Endodermal cell (in vitro differentiated cells): Measurements from ENCODE around the gene CARNS1. TPM values are rescaled to one million over a fixed set of nuclear protein-coding genes. Genes with fewer than 3 reads are reported as not detected.

ENCODE experiments used
- DNase-seq: peaks from one replicate; pipeline ENCODE4 v3.0.0-alpha.2; 2017
- H3K27ac ChIP-seq: 2 replicates; pipeline ENCODE4 v1.5.1; 2013; ENCODE audit warnings: mild to moderate bottlenecking, low read depth, low read length, moderate library complexity
- H3K27me3 ChIP-seq: 2 replicates; pipeline ENCODE4 v1.6.1; 2013; ENCODE audit warnings: mild to moderate bottlenecking, low read length, moderate library complexity; ENCODE audit not compliant: insufficient read depth, control insufficient read depth, poor library complexity, severe bottlenecking
- H3K36me3 ChIP-seq: 2 replicates; pipeline ENCODE4 v1.7.0; 2013; ENCODE audit warnings: mild to moderate bottlenecking, low read length, moderate library complexity; ENCODE audit not compliant: control insufficient read depth, insufficient read depth
- H3K4me1 ChIP-seq: one replicate; pipeline ENCODE4 v1.7.0; 2013; ENCODE audit warnings: low read length; ENCODE audit not compliant: control insufficient read depth, insufficient read depth
- H3K4me3 ChIP-seq: 2 replicates; pipeline ENCODE4 v1.5.1; 2013; ENCODE audit warnings: mild to moderate bottlenecking, low read length, moderate library complexity
- H3K9ac ChIP-seq: 2 replicates; pipeline ENCODE4 v1.6.1; 2013; ENCODE audit warnings: mild to moderate bottlenecking, low read length, moderate library complexity; ENCODE audit not compliant: poor library complexity, severe bottlenecking; ENCODE audit errors: extremely low read depth
- H3K9me3 ChIP-seq: 2 replicates; pipeline ENCODE4 v1.6.1; 2013; ENCODE audit warnings: mild to moderate bottlenecking, low read length, moderate library complexity; ENCODE audit not compliant: control insufficient read depth
- H3K27ac Mint-ChIP-seq: 2 replicates; pipeline ENCODE4 v1.8.0; 2020; ENCODE audit warnings: mixed read lengths
- H3K27me3 Mint-ChIP-seq: 2 replicates; pipeline ENCODE4 v1.8.0; 2021; ENCODE audit warnings: mild to moderate bottlenecking, mixed read lengths; ENCODE audit not compliant: insufficient read depth
- H3K36me3 Mint-ChIP-seq: 2 replicates; pipeline ENCODE4 v1.8.0; 2020; ENCODE audit warnings: low read depth, mixed read lengths
- H3K4me1 Mint-ChIP-seq: 2 replicates; pipeline ENCODE4 v1.8.0; 2020; ENCODE audit warnings: mixed read lengths
- H3K4me3 Mint-ChIP-seq: 2 replicates; pipeline ENCODE4 v1.8.0; 2020; ENCODE audit warnings: mild to moderate bottlenecking, moderate library complexity, mixed read lengths
- H3K9me3 Mint-ChIP-seq: 2 replicates; pipeline ENCODE4 v1.8.0; 2020; ENCODE audit warnings: mild to moderate bottlenecking, mixed read lengths
- CTCF ChIP-seq: fragments of 200-600 bp; sonication (generic); conservative IDR thresholded peaks from 2 replicates; pipeline ENCODE4 v1.5.0; 2021; ENCODE audit warnings: antibody characterized with exemption, mild to moderate bottlenecking
- WGBS, 2 experiments: methylation state at CpG; one replicate each; pipeline versions ENCODE4 v1.1.5 to v1.1.7; 2013; ENCODE audit warnings: missing lambda C conversion rate in 2 of 2, mixed read lengths in 1 of 2; ENCODE audit not compliant: insufficient coverage in 1 of 2, insufficient read length in 1 of 2; 5-methylcytosine and 5-hydroxymethylcytosine counted together
- total RNA-seq, 2 donors: library from RNA; stranded (reverse); fragmentation: NEBNext Ultra II Directional in 1 of 2; extraction: Animal tissue kit (Norgen Biotek cat#: 25700) in 1 of 2; gene quantifications; 2 replicates in 1 of 2; 3 replicates in 1 of 2; pipeline ENCODE4 v1.2.1, GENCODE V29; 2021

Gene CARNS1
- total RNA-seq, 2 donors from 2014 or later = 1.6 to 2.2 TPM

DNA sequence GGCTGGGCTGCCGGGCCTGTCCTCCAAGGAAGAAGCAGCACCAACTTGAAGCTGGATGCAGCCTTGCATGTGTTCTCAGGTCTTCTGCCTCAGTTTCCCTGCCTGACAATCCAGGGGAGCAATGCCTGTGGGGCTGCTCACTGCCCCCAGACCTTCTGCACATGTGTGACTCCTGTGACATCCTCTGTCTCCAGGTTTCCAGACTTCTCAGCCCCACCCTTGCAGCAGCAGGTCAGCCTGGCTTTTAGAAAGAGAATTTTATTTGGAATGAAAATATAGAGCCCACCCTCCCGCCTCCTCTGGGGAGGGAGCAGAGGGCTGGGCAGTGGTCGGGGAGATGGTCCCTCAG is 22.3 kb downstream of the CARNS1 start:
- H3K27me3 Mint-ChIP-seq = no peaks in the 10 kb centered on the region
- H3K9me3 Mint-ChIP-seq = no peaks in the 10 kb centered on the region

DNA sequence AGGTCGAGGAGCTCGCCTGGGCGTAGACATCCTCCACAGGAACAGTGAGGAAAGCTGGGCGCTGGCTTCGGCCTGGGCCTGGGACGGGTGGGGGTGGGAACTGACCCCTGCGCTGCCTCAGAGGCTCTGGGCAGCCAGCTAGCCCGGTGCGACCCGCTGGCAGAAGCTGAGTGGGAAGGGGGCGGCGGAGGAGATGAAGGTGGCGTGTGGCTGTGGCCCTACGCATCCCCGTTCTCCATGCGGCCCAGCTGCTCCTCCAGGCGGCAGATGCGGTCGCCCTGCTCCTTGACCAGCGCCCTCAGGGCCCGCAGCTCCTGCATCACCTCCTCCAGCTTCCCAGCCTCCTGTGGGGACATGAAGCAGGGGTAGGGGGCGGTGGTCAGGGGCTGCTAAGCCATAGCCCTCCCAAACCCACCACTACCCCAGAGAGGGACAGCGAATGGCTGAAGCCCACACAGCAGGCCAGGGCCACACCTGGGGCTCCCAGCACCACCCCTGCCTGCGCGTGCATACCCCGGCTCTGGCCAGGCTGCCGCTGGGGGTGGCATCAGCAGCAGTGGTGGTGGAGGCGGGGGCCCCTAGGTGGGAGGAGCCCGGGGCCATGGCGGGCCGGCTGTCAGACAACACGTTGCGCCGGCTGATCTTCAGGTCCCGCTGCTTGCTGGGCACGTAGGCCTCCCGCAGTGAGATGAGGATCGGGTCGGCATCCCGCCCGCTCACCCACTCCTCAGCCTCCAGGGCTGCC is 22.9 kb downstream of the CARNS1 start:
- Histone ChIP-seq H3K27me3 (no peaks in the 10 kb centered on the region), H3K4me3 (no peak overlapping the region), H3K36me3 (peaks cover 36% of the 10 kb centered on the region), H3K4me1 (no peaks in the 10 kb centered on the region), H3K27ac (no peak overlapping the region), H3K9ac (no peak overlapping the region), H3K9me3 (no peaks in the 10 kb centered on the region)
- Mint-ChIP-seq H3K27ac (no peak overlapping the region), H3K9me3 (no peaks in the 10 kb centered on the region), H3K4me1 (peaks cover 3% of the 10 kb centered on the region), H3K4me3 (no peak overlapping the region), H3K36me3 (peaks cover 31% of the 10 kb centered on the region), H3K27me3 (no peaks in the 10 kb centered on the region)
- no peak for DNase-seq
- 94 to 95% methylated on average over 18 to 41 of the region's 41 CpGs for WGBS, 2 experiments
- TF ChIP-seq CTCF = no peak

More for the DNA sequence above, 22.3 kb downstream of the CARNS1 start:
- no peak for DNase-seq
- TF ChIP-seq CTCF = no peak
- peaks cover 33% of the 10 kb centered on the region for H3K36me3 Mint-ChIP-seq
- no peak overlapping the region for H3K4me3 Mint-ChIP-seq
- no peaks in the 10 kb centered on the region for H3K4me1 ChIP-seq
- 84 to 85% methylated on average over 2 to 3 of the region's 3 CpGs for WGBS, 2 experiments
- no peaks in the 10 kb centered on the region for H3K27me3 ChIP-seq
- no peaks in the 10 kb centered on the region for H3K9me3 ChIP-seq
- H3K27ac ChIP-seq = no peak overlapping the region
- no peak overlapping the region for H3K27ac Mint-ChIP-seq
- peaks cover 3% of the 10 kb centered on the region for H3K4me1 Mint-ChIP-seq
- H3K36me3 ChIP-seq = peaks cover 37% of the 10 kb centered on the region
- H3K9ac ChIP-seq = no peak overlapping the region
- no peak overlapping the region for H3K4me3 ChIP-seq

GRCh38 chr11:67439321-67440228 is 24.1 kb downstream of the CARNS1 start:
- 94 to 96% methylated on average over 24 to 31 of the region's 31 CpGs for WGBS, 2 experiments
- peaks cover 29% of the 10 kb centered on the region for H3K36me3 Mint-ChIP-seq
- no peaks in the 10 kb centered on the region for H3K9me3 ChIP-seq
- peak overlapping the region; percentile 52 for H3K27ac Mint-ChIP-seq
- no peak overlapping the region for H3K27ac ChIP-seq
- peaks cover 32% of the 10 kb centered on the region for H3K36me3 ChIP-seq
- H3K9me3 Mint-ChIP-seq = no peaks in the 10 kb centered on the region
- H3K27me3 ChIP-seq = no peaks in the 10 kb centered on the region
- peak; percentile 81 for DNase-seq
- H3K4me3 ChIP-seq = no peak overlapping the region
- H3K4me1 ChIP-seq = no peaks in the 10 kb centered on the region
- H3K9ac ChIP-seq = no peak overlapping the region
- H3K27me3 Mint-ChIP-seq = no peaks in the 10 kb centered on the region
- peak; percentile 61 for TF ChIP-seq CTCF
- H3K4me3 Mint-ChIP-seq = no peak overlapping the region
- peaks cover 3% of the 10 kb centered on the region for H3K4me1 Mint-ChIP-seq
